NCI-H345 treated with DMSO at 0.1 percent for 48 hours (cell line): ENCODE measurements around the gene ZNF335.
"Not testable (repeated sequence)": the region's sequence is repeated elsewhere in the genome, so short reads cannot be mapped to it uniquely, and the experiment has no call there.

ENCODE experiments used
- DNase-seq: peaks from one replicate; lab custom pipeline; 2025; ENCODE audit not compliant: unreplicated experiment; lab: John Stamatoyannopoulos, UW

Gene ZNF335

DNA sequence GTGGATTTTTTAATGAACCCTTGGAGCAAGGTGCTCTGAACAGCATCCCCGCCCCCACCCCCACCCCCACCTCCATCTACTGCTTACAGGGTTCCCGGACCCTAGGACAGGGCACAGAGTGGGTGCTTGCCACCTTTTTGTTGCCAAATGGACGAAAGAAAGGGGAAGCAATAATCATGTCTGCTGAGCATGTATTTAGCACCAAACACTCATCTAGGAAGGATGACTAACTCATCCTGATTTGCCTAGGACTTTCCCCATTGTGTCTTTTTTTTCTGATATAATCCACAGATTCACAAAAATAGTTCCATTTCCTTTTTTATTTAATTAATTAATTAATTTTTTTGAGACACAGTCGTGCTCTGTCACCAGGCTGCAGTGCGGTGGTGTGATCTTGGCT, 58.9 kb downstream of the ZNF335 start:
- no peak for DNase-seq

DNA sequence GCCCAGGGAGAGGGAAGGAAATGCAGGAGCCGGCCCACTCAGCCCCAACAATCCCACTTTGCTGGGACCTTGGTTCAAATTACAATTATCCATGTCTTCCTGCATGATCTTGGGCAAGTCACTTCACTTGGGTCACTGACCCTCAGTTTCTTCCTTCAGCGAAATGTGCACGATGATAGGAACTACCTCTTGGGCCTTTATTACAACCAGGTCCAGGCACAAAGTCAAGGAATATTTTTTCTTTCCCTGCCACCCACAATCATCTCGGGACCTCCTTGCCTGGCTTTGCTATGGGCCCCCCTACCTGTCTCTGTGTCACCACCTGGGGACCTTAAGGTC, 59.7 kb downstream of the ZNF335 start:
- no peak for DNase-seq

DNA sequence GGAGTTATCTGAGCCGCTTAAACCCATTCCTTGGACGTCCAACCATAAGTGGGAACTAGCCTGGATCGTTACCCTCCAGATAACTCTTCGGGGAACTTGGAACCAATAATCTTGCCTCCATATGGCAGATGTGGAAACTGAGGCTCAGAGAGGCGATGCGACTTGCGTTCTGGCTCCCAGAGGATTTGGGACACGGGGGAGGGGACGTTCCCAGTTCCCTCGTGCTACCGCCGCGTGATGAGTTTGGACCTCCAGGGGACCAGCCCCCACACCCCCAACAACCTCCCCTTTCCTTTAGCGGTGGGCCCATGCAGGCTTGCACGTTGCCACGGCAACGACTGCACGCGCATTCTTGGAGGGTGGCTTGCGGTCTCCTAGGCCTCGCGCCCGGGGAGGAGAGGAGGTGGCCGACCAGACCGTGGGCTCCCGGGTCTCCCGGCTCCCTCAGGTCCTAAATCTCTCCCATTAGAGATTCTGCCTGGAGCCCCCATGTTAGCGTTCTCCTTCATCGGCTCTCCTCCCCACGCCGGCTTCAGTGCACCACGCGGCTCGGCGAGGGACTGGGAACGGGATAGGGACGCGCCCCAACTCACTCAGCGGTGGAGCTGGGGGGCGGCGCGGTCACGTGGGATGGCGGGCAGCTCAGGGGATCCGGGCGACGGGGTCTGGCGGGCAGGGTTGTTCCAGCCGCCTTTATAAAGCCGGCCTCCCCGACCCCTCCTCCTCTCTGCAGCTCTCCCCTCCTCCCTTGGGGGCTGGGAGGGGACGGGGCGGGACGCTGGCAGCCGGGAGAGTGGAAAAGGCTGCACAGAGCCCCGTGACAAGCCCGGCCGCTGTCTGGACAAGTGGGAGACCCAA, 60.3 kb downstream of the ZNF335 start, which contains the start of gene PLTP:
TSS of gene PLTP (minus strand) at position 670 of the 858 bp plus-strand sequence. CDS start 703 bp downstream, outside the sequence.
- DNase-seq: no peak

DNA sequence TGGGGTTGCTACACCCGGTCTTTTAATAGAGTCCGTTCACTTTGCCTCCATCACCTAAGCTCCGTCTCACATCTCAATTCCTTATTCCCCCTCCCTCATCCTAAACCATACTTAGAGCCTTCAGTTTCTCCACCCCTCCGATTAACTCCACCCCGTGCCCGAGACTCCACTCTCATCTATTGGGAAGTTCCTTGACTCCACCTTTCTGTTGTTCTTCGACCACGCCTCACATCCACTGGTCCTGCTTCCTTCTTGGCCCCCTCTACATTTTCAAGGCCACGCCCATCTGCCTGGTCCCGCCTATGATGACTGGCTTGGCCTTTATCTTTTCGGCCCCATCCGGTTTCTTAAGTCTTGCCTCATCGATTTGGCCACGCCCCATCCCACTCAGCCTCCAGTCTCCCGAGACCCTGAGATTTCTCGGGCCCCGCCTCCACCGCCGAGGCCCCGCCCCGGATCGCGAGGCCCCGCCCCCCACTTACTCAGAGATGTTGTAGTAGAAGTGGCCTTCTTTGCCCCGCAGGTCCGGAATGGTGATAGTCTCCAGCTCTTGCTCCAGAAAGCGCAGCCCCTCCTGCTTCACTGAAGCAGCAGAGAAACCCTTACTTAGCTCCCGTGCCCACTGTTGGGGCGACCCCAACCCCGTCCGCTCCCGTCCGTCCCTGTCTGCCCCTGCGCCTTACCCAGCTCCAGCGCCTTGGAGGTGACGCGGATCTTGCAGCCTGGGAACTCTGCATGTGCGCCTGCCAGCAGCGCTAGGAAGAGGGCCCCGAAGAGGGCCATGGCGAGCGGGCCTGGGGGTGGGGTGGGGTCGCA, 61.1 kb downstream of the ZNF335 start:
- DNase-seq: peak; percentile 61

DNA sequence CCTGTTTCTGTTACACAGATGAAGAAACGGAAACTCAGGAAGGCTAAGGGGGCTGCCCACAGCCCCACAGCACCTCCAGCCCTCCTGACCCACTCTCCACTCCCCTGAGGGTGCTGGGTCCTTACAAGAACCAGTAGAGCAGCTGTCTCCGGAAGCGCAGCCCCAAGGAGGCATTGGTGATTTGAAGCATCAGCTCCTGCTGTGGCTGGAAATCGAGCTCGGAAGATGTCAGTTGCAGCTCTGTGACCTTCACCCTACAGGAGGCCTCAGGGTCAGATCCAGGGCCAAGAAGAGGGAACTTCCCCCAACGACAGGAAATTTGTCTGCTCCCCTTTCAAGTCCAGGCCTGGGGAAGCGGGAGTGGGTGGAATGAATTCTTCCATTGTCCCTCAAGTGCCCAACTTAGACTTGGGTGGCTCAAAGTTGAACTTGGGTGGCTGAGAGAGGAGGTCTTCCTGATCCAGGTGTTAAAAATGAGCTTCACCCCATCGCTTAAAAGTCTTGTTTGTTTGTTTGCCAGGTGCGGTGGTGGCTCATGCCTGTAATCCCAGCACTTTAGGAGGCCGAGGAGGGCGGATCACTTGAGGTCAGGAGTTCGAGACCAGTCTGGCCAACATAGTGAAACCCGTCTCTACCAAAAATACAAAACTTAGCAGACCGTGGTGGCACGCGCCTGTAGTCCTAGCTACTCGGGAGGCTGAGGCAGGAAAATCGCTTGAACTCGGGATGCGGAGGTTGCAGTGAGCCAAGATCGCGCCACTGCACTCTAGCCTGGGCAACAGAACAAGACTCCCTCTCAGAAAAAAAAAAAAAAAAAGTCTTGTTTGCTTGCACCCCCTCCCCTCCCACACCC, 62.0 kb downstream of the ZNF335 start:
- no peak for DNase-seq

DNA sequence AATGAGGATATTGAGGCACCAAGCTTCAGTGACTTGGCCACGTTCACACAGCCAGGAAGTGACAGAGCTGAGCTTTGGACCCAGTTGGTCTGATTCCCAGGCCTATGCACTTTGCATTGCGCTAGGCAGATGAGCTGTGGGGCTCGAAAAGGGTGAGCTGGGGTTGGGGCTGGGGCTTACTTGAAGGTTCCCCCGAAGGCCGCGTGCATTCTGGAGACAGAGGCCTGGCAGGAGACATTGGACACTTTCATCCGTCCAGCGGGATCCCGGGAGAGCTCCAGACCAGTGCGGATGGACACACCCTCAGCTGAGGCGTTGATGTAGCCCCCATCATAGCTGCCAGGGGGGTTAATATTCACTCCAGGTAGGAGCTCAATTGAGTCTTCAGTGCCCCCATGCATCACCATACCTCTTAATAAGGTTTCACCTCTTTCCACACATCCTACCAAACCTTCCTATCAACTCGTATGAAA, 62.6 kb downstream of the ZNF335 start:
- DNase-seq: no peak

DNA sequence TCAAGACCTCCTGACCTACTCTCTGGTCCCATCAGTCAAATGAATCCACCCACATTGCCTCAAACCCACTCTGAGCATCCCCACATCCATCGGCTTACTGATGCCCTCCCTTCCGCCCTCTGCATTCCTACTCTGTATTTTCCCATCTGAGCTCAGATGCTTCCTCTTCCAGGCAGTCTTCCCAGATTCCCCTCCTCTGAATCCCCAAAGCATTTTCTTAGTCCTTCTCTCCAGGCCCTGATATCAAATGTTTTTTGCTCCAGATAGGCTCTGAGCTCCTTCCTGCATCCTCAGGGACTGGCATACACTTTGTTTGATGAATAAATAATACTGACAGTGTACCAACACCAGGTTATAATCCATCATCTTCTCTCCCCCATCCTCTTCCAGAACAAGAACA, 63.9 kb downstream of the ZNF335 start:
- no peak for DNase-seq

DNA sequence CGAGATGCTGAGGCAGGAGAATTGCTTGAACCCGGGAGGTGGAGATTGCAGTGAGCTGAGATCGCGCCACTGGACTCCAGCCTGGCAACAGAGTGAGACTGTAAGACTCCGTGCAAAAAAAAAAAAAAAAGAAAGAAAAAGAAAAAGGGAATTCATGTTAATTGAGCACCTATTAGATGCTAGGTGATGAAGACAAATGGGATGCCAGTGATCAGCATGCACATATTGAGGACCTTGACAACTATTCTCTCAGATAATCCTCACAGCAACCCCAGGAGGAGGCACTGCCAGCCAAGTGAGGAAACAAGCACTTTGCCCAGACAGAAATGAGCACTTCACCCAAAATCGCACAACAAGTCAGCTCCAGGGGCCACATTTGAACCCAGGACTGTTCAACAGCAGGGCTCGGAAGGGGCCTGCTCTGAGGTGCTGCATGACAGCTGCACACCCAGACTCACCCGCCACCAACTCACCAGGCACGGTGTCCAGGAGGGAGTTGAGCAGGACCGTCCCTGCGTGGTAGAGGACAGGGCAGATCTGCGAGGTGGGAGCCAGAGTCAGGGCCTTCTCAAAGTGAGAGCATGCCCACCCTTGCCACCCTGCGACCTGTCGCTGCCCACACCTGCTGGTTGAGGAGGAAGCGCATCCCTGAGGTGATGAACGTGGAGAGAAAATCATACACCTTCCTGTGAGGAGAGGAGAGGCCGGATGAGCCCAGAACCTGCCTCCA, 64.6 kb downstream of the ZNF335 start:
- DNase-seq: no peak

DNA sequence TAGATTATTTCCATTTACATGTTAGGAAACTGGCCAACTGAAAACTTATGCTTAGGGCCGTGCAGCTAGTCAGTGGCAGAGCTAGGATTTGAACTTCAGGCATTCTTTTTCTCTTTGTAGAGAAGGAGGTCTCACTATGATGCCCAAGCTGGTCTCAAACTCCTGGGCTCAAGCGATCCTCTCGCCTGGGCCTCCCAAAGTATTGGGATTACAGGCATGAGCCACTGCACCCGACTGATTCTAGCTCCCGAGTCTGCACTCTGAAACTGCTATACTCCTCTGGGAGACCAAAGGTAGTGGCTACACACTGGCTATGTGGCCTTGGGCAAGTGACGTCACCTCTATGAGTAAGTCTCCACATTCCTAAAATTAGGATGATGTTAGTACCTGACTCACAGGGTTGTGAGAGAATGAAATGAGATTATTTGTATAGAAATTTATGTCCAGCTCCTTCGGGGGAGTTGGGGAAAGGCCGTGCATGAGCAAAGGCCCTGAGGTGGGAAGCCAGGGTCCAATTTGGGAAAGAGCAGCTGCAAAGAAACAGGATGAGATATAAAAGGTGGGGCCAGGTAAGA, 66.4 kb downstream of the ZNF335 start:
- DNase-seq: no peak

DNA sequence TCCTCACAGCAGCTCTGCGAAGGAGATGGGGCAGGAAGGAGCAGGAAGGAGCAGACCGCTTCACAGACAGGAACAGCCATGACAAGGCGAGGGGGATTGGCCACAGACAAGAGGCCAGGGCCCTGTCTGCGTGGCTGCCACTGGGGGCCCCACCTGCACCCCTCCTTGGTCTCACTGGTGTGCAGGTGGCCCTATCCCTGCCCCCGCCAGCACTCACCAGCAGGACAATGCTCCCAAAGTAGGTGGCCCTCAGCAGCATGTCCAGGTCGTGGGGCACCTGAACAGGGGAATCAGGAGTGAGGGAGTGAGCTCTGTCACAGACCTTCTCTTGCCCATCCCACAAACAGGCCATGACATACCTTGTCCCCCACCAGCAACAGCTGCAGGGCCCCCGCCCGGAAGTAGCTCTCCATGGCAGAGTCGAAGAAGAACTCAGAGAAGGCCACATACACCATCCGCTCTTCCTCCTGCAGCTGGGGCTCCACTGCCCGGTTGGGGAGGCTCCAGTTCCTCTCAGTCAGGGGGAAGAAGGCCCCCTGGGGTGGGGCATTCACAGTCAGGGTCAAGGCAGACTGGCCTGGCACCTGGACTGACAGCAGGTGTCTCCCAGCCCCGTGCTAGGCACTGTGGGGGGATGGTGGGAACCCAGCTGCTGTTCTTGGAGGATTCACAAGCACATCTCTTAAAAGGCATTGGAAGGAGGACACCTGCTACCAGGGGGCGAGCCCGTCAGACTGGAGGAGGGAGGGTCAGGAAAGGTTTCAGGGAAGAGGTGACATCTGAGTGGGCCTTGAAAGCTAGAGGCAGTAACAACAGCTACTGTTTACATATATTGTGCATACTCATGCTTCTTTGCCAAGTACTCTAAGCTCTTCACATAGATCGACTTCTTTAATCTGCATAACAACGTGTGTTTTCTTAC, 67.2 kb downstream of the ZNF335 start:
- no peak for DNase-seq

DNA sequence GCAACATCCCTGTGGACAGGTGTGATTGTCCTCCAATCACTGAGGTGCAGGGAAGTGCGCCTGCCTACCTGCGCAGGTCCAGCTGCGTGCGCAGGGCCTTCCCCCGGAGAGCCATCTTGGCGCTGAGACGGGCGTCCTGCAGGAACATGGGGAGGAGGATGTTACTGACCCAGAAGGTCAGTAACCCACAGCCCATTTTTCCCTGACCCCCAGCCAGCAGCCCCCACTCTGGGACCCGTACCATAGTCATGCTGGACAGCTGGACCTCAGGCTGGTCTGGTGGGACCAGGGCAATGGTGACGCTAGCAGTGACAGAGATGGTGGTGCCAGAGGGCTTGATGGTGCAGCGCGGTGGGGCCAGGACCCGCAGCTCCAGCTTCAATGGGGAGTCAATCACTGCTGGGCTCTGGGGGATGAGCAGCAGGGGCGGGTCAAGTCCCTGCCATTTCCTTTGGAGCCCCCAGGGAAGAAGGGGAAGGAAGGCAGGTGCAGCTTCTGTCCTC, 69.8 kb downstream of the ZNF335 start:
- no peak for DNase-seq

DNA sequence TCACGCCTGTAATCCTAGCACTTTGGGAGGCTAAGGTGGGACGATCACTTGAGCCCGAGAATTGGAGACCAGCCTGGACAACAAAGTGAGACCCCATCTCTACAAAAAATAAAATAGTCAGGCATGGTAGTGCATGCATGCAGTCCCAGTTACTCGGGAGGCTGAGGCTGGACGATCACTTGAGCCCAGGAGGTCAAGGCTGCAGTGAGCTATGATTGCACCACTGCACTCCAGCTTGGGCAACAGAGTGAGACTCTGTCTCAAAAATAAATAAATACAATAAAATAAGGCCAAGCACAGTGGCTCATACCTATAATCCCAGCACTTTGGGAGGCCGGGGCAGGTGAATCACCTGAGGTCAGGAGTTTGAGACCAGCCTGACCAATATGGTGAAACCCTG, 70.7 kb downstream of the ZNF335 start:
- DNase-seq: not testable (repeated sequence)

DNA sequence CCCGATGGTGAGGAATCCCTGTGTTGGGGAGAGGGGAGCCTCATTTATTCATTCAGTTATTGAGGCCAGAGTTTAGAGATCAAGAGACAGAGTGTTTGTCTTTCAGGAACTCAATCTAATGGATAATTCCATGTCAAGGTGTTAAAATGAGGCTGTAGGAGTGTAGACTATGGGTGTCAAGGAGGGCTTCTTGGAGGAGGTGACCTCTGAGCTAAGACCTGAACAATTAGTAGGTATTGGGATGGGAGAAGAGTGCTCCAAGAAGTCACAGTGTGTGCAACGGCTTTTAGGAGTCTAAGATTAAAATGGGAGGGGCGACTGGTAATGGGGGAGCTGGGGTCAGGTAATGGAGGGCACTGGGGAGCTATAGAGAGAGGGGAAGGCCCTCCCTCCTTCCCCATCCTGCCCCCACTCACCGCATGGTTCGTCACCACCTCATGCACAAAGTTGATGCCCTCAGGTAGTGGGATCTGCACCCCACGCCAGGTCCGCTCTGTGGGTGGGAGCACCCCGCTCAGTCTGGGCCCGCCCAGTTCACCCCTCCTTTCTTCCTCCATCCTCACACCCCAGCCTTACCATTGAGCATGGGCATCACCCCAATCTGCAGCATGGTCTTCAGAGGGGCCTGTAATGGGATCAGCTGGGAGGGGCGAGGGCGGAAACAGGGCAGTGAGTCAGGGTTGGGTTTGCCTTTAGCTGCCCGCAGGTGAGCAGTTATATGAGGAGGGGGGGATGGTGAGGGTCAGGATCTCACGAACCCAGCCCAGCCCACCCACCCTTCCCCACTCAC, 72.8 kb downstream of the ZNF335 start:
- DNase-seq: no peak
